ENCODE data around the gene DDIT3. TPM values are rescaled to one million over a fixed set of nuclear protein-coding genes. Genes with fewer than 3 reads are reported as not detected.
A peak's percentile ranks its signal among the peaks of the same experiment; 100 is the strongest.

DDIT3 gene
- total and polyA plus RNA-seq, 4 donors = 4.7 to 30.2 (median 16.2) TPM

- H3K9ac ChIP-seq (ENCODE audit: low read depth in 1 of 2, low read length in 2 of 2) = no peak overlapping the region
- H3K27me3 ChIP-seq (ENCODE audit: control insufficient read depth in 4 of 4, insufficient read depth in 4 of 4, low read length in 3 of 4) = peaks cover 0 to 6% (median 3%) of the 10 kb centered on the region in 4 donors
- H3K27ac ChIP-seq (ENCODE audit: low read depth in 1 of 2, low read length in 2 of 2) = peak overlapping the region; percentile 64 to 79
- no peaks in the 10 kb centered on the region for H3K9me3 ChIP-seq (ENCODE audit: control insufficient read depth in 4 of 4, low read length in 3 of 4)
- peaks cover 4 to 17% (median 12%) of the 10 kb centered on the region in 4 donors for H3K4me1 ChIP-seq (ENCODE audit: control insufficient read depth in 4 of 4, insufficient read depth in 4 of 4, low read length in 3 of 4)
- no peak for DNase-seq (ENCODE audit: low spot score)
- H3K36me3 ChIP-seq (ENCODE audit: control insufficient read depth in 4 of 4, insufficient read depth in 3 of 4, low read depth in 1 of 4, low read length in 3 of 4) = peaks cover 0 to 2% (median 0%) of the 10 kb centered on the region in 4 donors
- peak overlapping the region in 2 of 3 donors; percentile 2 to 12 for H3K4me3 ChIP-seq (ENCODE audit: low read depth in 1 of 3, low read length in 3 of 3)
- 76% methylated on average over 15 of the region's 15 CpGs for WGBS
- TF ChIP-seq RAD21 (IDR thresholded peaks at IDR 0.05) (no peak), FOXA2 (IDR thresholded peaks at IDR 0.05) (no peak), YY1 (IDR thresholded peaks at IDR 0.05) (no peak), ZBTB33 (IDR thresholded peaks at IDR 0.05) (no peak), JUND (IDR thresholded peaks at IDR 0.05) (no peak), MAX (IDR thresholded peaks at IDR 0.05) (no peak), GABPA (IDR thresholded peaks at IDR 0.05 in 1 of 2, conservative IDR thresholded peaks at IDR 0.05 in 1 of 2) (no peak), TAF1 (conservative IDR thresholded peaks at IDR 0.05) (no peak), HNF4A (conservative IDR thresholded peaks at IDR 0.05) (no peak), HNF4G (IDR thresholded peaks at IDR 0.05) (no peak), NR2F2 (IDR thresholded peaks at IDR 0.05) (no peak), EGR1 (IDR thresholded peaks at IDR 0.05; ENCODE audit: low read depth in 2 of 2) (no peak), FOXA1 (IDR thresholded peaks at IDR 0.05) (no peak), CTCF (IDR thresholded peaks at IDR 0.05; ENCODE audit: low read depth, low read length, missing input control) (no peak), ATF3 (IDR thresholded peaks at IDR 0.05) (no peak)
These were observed 43.2 kb downstream of the DDIT3 start for GRCh38 chr12:57476993-57477709.

GRCh38 chr12:57476162-57476992 lies 43.9 kb downstream of the DDIT3 start:
- no peak for DNase-seq (ENCODE audit: low spot score)
- Histone ChIP-seq H3K27me3 (ENCODE audit: control insufficient read depth in 4 of 4, insufficient read depth in 4 of 4, low read length in 3 of 4) (peaks cover 0 to 6% (median 3%) of the 10 kb centered on the region in 4 donors), H3K9me3 (ENCODE audit: control insufficient read depth in 4 of 4, low read length in 3 of 4) (no peaks in the 10 kb centered on the region), H3K36me3 (ENCODE audit: control insufficient read depth in 4 of 4, insufficient read depth in 3 of 4, low read depth in 1 of 4, low read length in 3 of 4) (peaks cover 0 to 2% (median 0%) of the 10 kb centered on the region in 4 donors), H3K9ac (ENCODE audit: low read depth in 1 of 2, low read length in 2 of 2) (no peak overlapping the region), H3K4me1 (ENCODE audit: control insufficient read depth in 4 of 4, insufficient read depth in 4 of 4, low read length in 3 of 4) (peaks cover 4 to 17% (median 12%) of the 10 kb centered on the region in 4 donors), H3K27ac (ENCODE audit: low read depth in 1 of 2, low read length in 2 of 2) (peak overlapping the region; percentile 64 to 79), H3K4me3 (ENCODE audit: low read depth in 1 of 3, low read length in 3 of 3) (peak overlapping the region in 2 of 3 donors; percentile 37 to 43)
- TF ChIP-seq CTCF (IDR thresholded peaks at IDR 0.05; ENCODE audit: low read depth, low read length, missing input control) (no peak), NR2F2 (IDR thresholded peaks at IDR 0.05) (no peak), SP1 (IDR thresholded peaks at IDR 0.05) (no peak), EGR1 (IDR thresholded peaks at IDR 0.05; ENCODE audit: low read depth in 2 of 2) (no peak), HNF4A (conservative IDR thresholded peaks at IDR 0.05) (no peak), JUND (IDR thresholded peaks at IDR 0.05) (no peak), GABPA (IDR thresholded peaks at IDR 0.05 in 1 of 2, conservative IDR thresholded peaks at IDR 0.05 in 1 of 2) (no peak)
- 25% methylated on average over 29 of the region's 29 CpGs for WGBS
